HG03457 (cell line): ENCODE data around the gene STARD10.

Source experiments
- ATAC-seq: cut with Tn5 transposase; IDR thresholded peaks from one replicate; pipeline ENCODE4 v1.9.1; 2021; ENCODE audit warnings: moderate number of reproducible peaks; ENCODE audit not compliant: unreplicated experiment

STARD10 gene

GRCh38 chr11:72781313-72782080 is 12.3 kb downstream of the STARD10 start:
- no peak for ATAC-seq

GRCh38 chr11:72781063-72781312 is 12.9 kb downstream of the STARD10 start:
- no peak for ATAC-seq

GRCh38 chr11:72780296-72781062 is 13.4 kb downstream of the STARD10 start:
- no peak for ATAC-seq

- ATAC-seq, result no peak
Observed at GRCh38 chr11:72779495-72780128, 14.2 kb downstream of the STARD10 start.

- no peak for ATAC-seq
Observed at GRCh38 chr11:72778535-72779494, 15.0 kb downstream of the STARD10 start.

- no peak for ATAC-seq
Observed at GRCh38 chr11:72777755-72778278, 16.0 kb downstream of the STARD10 start.

- ATAC-seq, result no peak
Observed at GRCh38 chr11:72776844-72777754, 16.7 kb downstream of the STARD10 start.

GRCh38 chr11:72776117-72776843 is 17.6 kb downstream of the STARD10 start:
- ATAC-seq, result no peak

GRCh38 chr11:72775288-72776110 is 18.3 kb downstream of the STARD10 start:
- ATAC-seq, result no peak

- ATAC-seq, result no peak
Observed at GRCh38 chr11:72774499-72774898, 19.3 kb downstream of the STARD10 start.

- no peak for ATAC-seq
Observed at GRCh38 chr11:72773696-72774095, 20.2 kb downstream of the STARD10 start.

GRCh38 chr11:72773291-72773690 is 20.6 kb downstream of the STARD10 start:
- ATAC-seq, result no peak

GRCh38 chr11:72772059-72772458 is 21.8 kb downstream of the STARD10 start:
- no peak for ATAC-seq

GRCh38 chr11:72771507-72771906 is 22.3 kb downstream of the STARD10 start:
- ATAC-seq, result no peak

GRCh38 chr11:72770799-72771198 is 23.0 kb downstream of the STARD10 start:
- no peak for ATAC-seq

GRCh38 chr11:72769680-72770079 is 24.2 kb downstream of the STARD10 start:
- no peak for ATAC-seq

GRCh38 chr11:72768581-72768980 is 25.3 kb downstream of the STARD10 start:
- ATAC-seq, result no peak
